ENCODE measurements around the gene RRP1.

RRP1 gene

DNA sequence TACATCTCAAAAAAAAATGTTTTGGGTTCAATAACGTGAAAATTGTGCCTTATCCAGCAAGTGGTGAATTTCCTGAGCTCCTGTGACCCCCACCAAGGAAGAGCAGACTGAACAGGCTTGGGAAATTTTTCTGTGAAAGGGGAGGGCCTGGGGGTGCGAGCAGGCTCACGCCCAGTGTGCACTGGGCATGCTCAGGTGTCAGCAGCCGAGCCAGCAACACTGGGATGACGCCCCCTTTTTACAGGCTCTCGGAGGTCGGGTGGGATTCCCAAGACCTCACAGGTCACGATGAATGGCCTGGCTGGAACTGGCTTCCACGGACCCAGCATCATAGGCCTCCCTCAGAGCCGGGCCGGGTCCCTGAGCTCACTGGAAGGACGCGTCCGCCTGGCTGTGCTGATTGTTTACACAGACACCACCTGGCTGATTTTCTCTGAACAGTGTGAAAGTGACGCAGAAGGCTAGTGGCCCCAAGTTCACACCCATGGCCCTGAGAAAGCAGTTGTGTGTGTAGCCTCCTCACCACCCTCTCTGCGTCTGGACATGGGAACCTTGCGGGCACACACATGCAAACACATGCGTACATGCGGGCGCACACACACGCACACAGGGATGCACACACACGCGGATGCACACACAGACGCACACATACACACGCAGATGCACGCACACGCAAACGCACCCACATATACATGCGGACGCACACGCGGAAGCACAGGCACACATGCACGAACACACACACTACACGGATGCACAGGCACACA lies 22.5 kb upstream of the RRP1 start:
- H3K4me3 ChIP-seq (ENCODE audit: low read length), result no peak overlapping the region
- DNase-seq (ENCODE audit: low read depth), result no peak
- TF ChIP-seq, protein P1, sequence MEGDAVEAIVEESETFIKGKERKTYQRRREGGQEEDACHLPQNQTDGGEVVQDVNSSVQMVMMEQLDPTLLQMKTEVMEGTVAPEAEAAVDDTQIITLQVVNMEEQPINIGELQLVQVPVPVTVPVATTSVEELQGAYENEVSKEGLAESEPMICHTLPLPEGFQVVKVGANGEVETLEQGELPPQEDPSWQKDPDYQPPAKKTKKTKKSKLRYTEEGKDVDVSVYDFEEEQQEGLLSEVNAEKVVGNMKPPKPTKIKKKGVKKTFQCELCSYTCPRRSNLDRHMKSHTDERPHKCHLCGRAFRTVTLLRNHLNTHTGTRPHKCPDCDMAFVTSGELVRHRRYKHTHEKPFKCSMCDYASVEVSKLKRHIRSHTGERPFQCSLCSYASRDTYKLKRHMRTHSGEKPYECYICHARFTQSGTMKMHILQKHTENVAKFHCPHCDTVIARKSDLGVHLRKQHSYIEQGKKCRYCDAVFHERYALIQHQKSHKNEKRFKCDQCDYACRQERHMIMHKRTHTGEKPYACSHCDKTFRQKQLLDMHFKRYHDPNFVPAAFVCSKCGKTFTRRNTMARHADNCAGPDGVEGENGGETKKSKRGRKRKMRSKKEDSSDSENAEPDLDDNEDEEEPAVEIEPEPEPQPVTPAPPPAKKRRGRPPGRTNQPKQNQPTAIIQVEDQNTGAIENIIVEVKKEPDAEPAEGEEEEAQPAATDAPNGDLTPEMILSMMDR (conservative IDR thresholded peaks at IDR 0.05; ENCODE audit: low read length), result no peak

DNA sequence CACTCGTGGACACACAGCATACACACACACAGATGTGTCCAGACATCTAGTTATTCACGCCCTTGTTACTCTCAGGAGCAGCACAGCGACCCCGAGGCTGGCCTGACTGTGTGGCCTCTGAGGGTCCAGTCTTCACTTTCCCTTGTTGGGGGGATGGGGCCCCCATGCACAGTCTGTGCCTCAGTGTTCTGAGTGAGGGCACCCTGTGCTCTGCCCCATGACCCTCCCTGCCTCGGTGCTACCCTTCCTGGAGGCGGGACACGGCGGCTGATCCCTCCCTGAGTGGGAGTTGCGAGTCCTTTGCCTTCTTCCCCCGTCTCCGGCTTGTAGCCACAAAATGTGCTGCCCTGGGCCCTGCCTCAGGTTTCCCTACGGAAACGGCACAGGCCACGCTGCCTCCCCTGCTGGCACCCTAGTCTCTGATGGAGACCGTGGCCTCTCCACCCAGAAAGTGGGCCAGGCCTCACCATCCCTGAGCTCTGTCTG lies 21.8 kb upstream of the RRP1 start:
- no peak for DNase-seq (ENCODE audit: low read depth)
- H3K4me3 ChIP-seq (ENCODE audit: low read length), result no peak overlapping the region

DNA sequence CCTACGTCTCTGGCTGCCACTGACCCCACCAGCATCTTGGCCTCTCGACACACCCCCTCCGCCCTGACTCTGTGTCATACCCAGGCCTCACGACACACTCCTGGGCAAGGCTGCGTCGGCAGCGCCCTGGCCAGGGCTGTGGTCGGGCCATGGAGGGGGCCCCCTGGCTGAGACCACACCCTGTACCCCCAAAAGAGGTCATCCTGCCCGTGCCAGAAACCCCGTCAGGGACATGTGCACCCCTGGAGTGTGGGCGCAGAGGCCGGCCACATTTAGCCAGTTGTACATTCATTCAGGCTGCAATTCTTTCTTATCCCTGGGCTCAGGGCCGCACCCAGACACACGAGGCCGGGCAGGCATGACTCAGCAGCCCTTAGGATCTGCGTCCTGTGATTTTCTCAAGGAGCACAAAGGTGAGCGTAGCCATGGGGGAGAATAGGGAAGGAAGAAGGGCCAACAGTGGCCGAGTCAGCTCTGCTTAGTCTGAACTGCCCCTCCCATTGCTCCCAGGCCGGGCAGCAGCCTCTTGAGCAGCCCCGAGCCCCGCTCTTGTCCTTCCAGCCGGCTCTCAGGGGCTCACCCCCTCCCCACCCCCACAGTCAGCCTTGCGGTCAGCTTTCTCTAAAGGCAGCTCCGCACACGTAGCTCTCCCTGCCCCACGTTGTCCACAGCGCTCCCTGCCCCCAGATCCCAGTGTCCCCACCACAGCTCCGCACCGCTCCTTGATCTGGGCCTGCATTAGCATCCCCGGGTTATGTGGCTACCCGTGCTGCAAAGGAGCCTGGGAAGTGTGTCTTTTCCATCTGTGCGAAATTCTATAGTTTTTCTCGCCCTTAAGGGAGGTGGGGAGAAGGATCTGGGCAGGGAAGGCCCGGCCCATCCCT lies 21.2 kb upstream of the RRP1 start:
- TF ChIP-seq, protein P1 (conservative IDR thresholded peaks at IDR 0.05; ENCODE audit: low read length), result no peak
- no peak overlapping the region for H3K4me3 ChIP-seq (ENCODE audit: low read length)
- peak; percentile 66 for DNase-seq (ENCODE audit: low read depth)

More for the DNA sequence above, 21.8 kb upstream of the RRP1 start:
- TF ChIP-seq, protein P1 (conservative IDR thresholded peaks at IDR 0.05; ENCODE audit: low read length), result no peak

DNA sequence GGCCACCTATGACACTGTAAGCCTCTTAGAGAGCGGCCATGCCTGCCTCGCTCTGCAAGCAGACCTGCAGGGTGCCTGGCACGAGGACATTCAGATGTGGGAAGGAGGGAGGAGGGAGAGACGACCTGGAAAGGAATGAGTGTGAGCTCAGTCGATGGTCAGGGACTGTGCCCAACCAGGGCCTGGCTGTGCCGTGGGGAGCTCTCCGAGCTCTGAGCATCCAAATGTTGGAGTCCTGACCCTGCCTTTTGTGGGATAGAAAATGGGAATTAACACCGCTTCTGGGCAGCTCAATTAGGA lies 20.6 kb upstream of the RRP1 start:
- H3K4me3 ChIP-seq (ENCODE audit: low read length), result no peak overlapping the region
- TF ChIP-seq, protein P1 (conservative IDR thresholded peaks at IDR 0.05; ENCODE audit: low read length), result no peak
- DNase-seq (ENCODE audit: low read depth), result no peak

DNA sequence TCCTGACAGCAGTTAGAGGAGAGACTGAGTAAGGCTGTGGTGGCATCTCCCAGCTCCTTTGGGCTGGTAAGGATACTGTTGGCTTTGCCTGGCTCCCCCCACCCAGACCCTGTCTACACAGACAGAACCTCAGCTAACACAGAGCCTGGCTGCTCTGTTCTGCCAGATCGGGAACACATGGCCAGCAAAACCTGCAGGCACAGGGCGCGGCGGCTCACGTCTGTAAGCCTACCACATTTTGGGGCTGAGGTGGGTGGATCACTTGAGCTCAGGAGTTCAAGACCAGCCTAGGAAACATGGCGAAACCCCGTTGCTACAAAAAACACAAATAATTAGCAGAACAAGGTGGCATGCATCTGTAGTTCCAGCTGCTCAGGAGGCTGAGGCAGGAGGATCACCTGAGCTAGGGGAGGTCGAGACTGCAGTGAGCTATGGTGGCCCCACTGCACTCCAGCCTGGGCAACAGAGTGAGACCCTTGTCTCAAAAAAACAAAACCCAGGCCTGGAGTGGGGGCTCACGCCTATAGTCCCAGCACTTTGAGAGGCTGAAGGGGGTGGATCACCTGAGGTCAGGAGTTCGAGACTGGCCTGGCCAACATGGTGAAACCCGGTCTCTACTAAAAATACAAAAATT lies 19.9 kb upstream of the RRP1 start:
- H3K4me3 ChIP-seq (ENCODE audit: low read length), result no peak overlapping the region
- TF ChIP-seq, protein P1 (conservative IDR thresholded peaks at IDR 0.05; ENCODE audit: low read length), result no peak
- no peak for DNase-seq (ENCODE audit: low read depth)

DNA sequence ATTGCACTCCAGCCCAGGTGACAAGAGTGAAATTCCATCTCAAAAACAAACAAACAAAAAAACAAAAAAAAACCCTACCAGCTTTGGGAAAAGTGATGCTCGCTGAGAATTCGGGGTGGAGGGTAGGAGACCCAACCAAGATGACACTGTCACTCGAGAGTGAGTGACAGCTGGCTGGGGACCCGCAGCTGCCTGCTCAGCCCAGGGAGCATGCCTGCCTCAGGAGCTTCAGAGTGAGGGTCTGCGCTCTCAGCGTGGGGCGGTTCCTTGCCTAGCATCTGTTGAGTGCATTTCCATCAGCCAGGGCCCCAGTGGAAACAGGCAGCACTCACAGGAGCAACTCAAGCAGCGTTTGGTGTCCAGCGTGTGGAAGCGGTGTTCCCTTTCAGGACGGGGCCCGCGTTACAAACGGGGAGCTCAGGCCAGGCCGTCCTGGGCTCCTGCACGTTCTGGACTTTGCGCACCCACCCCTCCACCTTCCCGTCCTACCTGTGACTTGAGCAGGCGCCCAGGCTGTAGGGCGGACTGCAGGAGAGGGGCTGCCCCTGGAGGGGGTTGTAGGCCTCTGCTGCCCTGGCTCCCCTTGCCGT lies 19.2 kb upstream of the RRP1 start:
- TF ChIP-seq, protein P1 (conservative IDR thresholded peaks at IDR 0.05; ENCODE audit: low read length), result no peak
- no peak for DNase-seq (ENCODE audit: low read depth)
- H3K4me3 ChIP-seq (ENCODE audit: low read length), result no peak overlapping the region
